Measurements from ENCODE around the gene CPNE6.

DNA sequence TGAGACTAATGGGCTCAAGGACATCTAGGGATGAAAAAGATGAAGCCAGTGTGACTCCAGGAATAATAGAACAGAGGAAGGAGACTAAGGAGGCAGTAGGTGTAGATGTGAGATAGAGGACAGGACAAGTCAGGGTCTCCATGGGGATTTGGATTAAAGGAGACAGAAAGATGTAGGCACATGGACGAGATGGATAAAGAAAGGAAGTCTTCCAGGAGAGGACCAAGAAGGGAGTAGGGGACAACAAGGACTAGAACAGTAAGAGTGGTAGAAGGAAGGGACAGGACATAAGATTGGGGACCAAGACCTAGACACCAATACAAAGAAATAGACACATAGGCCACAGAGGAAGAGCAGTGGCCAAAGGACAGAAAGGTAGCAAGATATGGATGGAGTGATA is 15.6 kb downstream of the CPNE6 start:
- TF ChIP-seq, protein P1, sequence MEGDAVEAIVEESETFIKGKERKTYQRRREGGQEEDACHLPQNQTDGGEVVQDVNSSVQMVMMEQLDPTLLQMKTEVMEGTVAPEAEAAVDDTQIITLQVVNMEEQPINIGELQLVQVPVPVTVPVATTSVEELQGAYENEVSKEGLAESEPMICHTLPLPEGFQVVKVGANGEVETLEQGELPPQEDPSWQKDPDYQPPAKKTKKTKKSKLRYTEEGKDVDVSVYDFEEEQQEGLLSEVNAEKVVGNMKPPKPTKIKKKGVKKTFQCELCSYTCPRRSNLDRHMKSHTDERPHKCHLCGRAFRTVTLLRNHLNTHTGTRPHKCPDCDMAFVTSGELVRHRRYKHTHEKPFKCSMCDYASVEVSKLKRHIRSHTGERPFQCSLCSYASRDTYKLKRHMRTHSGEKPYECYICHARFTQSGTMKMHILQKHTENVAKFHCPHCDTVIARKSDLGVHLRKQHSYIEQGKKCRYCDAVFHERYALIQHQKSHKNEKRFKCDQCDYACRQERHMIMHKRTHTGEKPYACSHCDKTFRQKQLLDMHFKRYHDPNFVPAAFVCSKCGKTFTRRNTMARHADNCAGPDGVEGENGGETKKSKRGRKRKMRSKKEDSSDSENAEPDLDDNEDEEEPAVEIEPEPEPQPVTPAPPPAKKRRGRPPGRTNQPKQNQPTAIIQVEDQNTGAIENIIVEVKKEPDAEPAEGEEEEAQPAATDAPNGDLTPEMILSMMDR (conservative IDR thresholded peaks at IDR 0.05; ENCODE audit: low read depth, low read length): no peak
- TF ChIP-seq EZH2 (IDR thresholded peaks at IDR 0.05; ENCODE audit: borderline replicate concordance, low read depth, low read length, poor library complexity, severe bottlenecking): no peak

All from A673 (cell line).